HTR-8/SVneo (cell line): ENCODE data around the gene EFCAB6.

Experiments
- DNase-seq: peaks from one replicate; pipeline ENCODE4 v3.0.0; 2011; ENCODE audit warnings: low spot score, mixed read lengths; ENCODE audit not compliant: insufficient read length
- FAIRE-seq: peaks from 2 replicates; lab custom pipeline; 2011; peaks lifted over from hg19 to GRCh38; lab: Jason Lieb, UNC

EFCAB6 gene

DNA sequence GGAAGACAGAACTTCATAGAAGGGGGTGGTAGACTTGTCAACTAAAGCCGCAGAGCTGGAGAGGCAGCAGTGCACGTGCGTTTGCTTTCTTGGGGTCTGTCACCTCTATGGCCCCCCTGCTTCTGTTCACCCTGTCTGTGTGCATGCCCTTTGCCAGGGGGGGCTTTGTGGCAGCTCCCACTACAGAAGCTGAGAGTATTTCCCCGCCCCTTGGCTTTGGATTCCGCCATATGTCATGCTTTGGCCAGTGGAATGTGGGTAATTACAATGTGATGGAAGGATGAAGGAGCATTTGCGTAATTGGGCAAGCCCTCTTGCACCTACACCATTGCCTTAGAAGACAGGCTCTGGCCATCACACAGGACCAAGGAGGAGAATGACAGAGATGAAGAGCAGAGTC is 247.2 kb downstream of the EFCAB6 start:
- no peak for FAIRE-seq
- DNase-seq: no peak

DNA sequence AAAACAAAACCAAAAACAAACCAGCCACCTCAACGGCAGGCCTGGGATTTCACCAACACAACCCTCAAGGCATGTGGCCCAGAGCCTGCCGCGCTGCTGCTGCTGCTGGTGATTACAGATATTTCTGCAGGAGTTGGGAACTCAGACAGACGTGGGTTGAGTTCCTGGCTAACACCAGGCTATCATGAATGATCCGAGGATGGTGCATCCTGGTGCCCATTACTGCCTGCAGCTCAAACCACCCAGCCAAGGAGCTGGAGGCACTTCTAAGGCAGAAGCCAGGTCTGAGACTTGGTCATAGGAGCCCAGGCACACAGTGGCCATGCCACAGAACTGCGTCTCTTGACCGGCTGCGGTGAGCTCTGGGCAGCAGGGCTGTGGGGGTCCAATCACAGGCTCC is 248.5 kb downstream of the EFCAB6 start:
- FAIRE-seq: no peak
- DNase-seq: no peak

DNA sequence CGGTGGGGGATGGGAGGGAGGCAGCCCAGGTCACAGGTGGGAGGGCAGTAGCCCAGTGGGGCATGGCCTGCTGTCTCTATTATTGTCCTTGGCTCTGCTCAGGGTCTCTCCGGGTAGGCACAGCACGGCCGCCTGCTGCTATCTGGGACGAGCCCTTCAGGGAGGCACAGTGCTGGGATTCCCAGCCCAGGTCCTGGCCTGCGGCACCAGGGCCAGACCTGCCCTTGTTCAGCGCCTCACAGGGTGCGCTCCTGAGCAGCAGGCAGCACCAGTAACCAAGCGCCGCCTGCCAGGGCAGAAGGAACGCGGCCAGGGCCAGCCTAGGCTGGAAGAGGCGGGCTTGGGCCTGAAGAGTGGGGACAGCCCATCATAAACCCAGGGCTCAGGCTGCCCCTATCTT is 249.3 kb downstream of the EFCAB6 start:
- DNase-seq: no peak

DNA sequence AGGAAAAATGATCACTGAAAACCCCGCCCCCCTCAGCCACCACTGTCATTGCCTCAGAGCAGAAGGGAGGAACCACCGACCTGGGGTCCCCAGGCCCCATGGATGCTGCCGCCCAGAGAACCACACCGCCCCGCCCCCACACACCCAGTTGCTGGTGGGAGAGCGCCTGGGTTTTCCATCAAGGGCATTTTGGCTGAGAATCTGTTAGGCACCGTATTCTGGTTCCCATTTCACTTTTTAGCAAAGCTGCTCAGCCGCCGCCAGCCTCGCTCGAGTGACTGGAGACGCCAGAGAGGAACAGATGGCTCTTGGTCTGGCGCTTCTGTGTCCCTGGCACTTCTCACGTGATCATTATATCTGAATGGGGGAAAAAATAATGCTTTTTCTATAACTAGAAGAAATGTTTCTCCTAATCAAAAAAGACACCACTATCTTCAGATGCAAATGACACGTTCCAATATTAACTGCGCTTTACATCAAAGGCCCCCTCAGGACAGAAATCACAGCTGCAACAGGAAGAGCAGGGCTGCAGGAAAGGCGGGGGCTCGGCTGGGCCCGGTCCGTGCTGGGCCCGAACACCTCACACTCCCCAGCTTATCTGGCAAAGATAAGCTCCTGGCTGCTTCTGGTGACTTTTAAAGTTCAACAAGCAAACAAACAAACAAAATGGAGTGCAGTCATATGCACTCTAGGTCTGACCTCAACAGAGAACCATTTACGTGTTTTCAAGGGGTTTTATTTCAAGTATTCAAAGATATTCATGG is 250.5 kb downstream of the EFCAB6 start:
- DNase-seq: no peak
- FAIRE-seq: no peak

More for the DNA sequence above, 249.3 kb downstream of the EFCAB6 start:
- FAIRE-seq: no peak

DNA sequence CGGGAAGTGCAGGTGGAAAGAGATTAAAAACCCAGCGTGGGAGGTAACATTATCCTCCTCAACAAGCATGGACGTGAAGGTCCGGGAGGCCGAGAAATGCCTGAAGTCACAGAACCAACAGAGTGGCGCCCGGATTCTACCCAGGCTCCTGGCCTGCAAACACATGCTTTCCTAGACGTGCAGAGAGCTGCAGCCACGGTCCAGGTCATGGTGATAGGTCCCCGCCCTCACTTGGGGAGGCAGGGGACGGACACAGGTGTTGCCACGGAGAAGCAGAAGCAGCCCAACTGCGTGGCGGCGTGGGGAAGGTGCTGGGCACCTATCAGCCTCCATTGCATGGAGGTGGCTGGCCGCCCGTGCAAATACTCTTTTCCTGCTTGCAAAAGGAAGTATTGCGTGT is 251.5 kb downstream of the EFCAB6 start:
- DNase-seq (no peak), FAIRE-seq (no peak)

DNA sequence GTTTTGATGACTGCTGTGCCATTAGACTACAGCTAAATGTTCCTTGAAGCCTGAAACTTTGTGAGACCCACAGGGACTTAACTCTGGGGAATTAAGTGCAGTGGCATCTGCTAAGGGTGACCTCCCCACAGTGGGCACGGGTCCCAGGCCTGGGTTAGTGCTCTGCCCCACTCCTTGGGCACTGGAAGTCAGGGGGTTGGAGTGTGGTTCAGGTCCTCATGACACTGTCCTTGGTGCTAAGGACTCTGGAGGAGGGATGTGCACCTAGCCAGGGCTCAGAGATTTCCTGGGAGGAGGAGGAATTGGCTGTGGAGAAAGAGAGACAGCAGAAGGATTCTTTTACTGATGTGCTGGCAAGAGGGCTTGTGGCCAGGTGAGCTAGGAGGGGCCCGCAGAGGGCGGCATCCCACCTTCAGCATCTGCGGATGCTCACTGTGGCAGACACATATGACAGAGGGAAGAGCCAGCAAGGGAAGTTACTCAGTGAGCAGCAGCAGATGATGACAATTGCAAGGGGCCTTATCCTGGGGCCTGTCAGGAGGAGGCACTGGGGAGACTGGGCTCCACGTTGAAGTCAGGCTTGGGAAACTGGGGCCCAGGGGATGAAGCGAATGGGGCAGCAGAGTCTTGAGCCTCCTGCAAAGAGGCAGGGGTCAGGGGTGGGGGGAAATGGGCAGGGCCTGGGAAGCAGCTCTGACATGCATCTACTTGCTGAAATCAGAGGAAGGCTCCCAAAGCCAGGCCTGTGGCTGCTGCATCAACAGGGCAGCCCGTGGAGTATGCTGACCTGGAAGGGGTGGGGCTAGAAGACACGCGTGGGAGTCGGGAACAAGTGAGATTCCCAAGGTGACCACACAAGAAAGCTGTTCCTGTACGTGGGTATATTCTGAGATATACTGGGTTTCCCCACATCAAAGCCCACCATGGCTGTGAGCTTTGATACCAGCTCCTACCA is 256.3 kb downstream of the EFCAB6 start:
- no peak for FAIRE-seq
- DNase-seq: no peak

DNA sequence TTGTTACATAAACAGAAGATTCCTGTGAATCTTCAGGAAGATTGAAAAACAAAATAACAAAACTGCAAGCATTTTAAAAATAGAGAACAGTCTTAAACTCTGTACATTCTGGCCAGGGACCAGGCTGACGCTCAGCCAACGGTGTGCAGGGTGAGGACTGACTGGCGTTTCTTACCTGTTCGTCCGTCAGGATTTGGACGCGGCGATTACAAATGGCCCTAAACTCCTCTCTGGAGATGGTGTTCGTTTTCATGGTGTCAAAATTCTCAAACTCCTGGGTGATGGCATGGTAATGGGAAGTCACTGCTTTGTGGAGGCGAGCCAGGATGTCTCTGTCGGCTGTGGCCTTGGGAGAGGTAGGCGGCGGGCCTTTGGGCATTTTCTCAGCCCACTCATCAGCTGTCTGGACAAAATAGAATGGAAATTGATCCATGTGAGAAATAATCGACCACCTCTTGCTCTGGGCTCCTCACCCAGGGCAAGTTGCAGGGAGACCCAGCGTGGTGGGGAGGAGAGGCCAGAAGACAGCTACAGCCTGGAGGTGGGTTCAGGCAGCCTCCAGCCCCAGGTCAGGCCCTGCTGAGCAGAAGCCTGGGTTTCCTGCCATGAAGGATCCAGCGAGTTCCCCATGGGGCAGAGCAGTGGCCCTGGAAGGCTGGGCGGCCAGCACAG is 257.3 kb downstream of the EFCAB6 start:
- FAIRE-seq (no peak), DNase-seq (no peak)

DNA sequence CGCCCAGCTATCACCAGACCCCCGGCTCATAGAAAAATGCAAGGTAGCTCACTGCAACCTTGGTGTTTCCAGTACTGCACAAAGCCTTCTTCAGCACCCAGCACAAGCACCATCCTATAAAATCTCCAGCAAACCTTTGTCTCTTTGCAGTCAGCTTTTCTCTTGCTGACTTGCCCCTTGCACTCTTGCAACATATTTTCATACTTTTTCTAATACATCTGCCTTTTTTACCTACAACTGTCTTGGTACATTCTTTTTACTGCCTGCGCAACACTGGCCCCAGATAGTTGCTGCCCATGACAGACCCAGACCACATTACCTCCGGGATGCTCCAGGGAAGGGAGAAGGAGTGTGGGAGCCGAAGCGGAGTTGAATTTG is 257.9 kb downstream of the EFCAB6 start:
- FAIRE-seq (no peak), DNase-seq (no peak)

DNA sequence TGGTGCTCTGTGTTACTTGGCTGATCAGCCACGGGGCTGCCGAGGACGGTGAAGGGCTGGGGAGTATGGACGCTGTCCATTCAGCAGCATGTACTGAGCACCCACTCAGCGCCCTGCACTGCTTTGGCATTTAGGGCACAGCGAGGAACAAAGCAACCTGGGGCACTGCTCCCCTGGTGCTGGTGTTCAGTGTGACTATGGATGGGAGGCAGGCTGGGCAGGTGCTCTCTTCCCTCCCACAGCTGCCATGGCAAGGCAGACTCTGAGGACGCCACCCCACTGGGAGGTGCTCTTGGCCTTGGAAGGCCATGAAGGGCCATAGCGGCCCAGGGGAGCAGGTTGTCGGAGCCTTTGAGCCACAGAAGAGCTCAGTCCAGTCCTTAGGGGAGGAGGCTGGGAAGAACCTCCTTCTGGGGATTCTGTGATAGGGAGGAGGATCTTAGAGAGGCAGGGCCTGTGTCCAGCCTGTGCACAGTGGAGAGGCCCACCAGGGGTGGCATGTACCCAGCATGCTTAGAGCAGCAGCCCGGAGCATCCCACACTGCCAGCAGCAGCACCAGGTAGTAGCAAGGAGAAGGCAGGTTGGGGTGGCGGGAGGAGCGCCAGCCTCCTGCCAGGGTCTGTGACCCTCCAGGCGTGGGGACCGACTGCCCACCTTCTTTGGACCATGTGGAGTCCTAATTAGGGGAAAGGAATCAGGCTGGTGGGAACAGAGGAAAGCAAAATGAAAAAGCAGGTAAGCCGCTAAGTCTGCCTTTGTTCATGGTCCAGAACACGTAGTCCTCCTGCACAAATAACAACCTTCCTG is 258.4 kb downstream of the EFCAB6 start:
- DNase-seq (no peak), FAIRE-seq (no peak)

DNA sequence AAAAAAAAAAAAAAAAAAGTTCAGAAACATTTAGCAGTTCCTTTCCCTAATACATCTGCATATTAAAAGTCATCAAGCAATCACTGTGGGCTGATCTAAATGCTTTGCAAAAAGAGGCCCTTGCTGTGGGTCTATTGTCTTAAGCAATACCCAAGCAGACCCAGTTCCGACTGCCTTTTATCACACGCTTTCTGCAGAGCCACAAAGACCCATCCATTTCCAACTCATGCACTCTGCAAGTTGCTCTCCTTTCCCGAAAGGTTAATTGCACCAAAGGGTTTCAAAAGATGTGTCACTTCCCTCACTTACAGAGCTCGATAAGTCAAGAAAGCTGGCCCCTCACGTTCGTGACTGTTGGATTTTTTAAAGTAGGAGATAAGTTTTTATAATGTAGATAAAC is 261.4 kb downstream of the EFCAB6 start:
- FAIRE-seq (no peak), DNase-seq (no peak)

DNA sequence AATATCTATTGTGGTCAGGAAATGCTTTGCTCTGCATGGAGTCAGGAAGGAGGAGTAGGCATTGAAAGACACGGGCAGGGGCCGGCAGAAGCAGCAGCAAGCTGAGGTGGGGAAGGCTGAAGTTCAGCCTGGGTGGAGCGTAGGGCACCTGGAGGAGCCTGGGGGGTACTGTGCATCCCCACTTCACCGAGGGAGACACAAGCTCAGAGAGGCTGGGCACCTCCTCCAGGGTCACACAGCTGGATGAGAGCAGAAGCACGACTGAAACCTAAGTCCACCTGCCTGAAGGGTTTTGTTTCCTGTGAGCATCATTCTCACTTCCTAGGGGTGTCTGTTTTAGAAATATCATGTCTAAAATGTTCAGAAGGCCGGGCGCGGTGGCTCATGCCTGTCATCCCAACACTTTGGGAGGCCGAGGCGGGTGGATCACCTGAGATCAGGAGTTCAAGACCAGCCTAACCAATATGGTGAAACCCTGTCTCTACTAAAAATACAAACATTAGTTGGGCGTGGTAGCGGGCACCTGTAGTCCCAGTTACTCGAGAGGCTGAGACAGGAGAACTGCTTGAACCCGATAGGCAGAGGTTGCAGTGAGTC is 262.0 kb downstream of the EFCAB6 start:
- FAIRE-seq (no peak), DNase-seq (no peak)

DNA sequence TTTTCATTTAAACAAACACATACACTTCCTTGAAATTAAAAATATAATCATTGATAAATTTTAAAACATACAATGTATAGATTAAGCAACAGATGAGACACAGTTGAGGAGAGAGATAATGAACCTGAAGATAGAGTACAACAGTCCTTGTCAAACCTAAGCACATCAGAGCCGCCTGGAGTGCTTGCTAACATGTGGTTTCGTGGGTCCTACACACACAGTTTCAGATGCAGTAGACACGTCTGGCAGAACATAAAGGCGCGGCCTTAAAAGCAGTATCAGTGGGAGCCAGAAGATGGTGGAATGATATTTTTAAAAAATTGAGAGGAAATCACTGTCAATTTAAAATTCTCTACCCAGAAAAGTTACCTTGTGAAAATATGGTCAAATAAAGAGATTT is 265.9 kb downstream of the EFCAB6 start:
- FAIRE-seq: no peak
- DNase-seq: no peak

DNA sequence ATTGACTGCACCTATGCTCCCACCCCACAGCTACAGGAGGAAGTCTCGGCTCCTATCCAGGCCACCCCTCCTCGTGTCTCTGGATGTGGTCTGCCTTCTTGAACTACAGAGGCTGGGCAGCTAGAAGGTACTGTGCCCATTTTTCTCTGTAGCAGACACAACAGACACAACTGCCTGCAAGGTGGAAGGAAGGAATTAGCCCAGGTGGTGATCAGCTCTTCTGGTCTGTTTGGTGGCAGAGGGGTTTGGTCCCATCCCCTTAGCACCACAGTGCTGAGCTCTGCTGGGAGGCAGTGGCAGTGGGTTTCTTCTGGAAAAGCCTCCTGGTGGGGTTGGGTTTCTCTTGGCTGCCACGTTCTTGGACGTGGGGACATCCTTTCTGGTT is 267.8 kb downstream of the EFCAB6 start:
- FAIRE-seq (no peak), DNase-seq (no peak)

DNA sequence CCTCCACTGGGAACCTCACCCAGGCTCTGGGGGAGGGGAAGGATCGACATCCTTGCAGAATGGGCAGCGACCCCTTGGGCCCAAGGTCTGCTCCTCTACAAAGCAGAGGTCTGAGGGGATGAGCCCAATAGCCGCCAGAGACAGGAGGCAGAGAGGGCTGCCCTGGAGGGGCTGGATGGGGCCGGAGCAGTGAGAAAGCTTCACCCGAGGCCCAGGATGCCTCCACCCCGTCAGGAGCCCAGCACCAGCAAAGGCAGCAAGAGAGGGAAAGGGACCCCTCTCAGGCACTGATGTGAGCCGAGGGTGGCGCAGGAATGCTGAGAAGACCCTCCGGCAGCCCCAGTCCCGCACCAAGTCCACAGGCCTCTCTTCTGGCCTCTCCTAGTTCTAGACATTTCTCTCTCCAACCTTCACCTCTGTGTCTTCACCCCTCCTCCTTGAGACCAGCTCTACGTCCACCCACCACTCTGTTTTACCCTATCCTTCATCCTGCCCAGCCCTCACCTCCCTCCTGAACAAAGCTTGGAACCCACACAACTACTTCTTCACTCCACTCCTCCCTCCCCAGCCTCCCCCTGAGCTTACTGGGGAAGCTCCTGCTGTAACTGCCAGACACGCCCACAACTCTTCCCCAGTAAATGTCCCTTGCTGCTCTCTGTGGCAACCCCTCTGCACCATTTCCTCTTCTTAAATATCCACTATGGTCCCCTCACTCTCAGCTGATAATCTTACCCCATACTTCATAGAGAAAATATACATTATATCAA is 268.4 kb downstream of the EFCAB6 start:
- FAIRE-seq (no peak), DNase-seq (no peak)

DNA sequence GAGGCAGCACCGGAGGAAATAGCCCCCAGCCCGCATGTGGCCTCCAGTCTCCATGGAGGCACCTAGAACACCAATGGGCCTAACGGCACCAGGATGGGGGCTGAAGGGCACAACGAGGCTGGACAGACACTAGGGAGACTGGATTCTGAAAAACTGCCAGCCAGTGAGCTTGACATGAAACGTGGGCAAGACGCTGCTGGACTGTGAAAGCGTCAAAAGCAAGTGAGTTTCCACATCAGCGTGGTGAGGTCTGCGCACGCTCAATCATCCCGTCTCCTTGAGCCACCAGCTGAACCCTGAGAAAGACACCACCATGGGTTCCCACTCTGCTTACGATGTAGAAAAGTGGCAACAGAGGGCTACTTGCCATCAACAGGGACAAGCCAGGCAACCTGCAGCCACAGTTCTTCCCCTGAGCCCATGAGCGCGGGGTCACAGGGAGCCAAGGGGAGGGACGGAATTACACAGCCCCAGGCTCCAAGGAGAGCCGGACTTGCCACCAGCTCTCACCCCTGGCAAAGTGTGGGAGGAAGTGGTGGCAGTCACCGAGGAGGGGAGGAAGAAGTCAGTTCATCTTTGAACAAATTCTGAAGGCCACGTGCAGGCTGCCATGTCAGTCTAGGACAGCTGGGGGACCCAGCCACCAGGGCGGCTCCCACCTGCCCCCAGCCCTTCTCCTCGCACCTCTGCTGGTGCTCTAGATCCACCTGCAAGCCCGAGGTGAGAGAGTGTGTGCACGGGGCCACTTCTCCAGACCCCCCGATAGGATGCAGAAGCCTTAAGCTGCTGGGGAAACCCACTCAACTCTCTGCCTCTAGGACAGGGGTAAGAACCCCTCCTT is 269.2 kb downstream of the EFCAB6 start:
- no peak for FAIRE-seq

DNA sequence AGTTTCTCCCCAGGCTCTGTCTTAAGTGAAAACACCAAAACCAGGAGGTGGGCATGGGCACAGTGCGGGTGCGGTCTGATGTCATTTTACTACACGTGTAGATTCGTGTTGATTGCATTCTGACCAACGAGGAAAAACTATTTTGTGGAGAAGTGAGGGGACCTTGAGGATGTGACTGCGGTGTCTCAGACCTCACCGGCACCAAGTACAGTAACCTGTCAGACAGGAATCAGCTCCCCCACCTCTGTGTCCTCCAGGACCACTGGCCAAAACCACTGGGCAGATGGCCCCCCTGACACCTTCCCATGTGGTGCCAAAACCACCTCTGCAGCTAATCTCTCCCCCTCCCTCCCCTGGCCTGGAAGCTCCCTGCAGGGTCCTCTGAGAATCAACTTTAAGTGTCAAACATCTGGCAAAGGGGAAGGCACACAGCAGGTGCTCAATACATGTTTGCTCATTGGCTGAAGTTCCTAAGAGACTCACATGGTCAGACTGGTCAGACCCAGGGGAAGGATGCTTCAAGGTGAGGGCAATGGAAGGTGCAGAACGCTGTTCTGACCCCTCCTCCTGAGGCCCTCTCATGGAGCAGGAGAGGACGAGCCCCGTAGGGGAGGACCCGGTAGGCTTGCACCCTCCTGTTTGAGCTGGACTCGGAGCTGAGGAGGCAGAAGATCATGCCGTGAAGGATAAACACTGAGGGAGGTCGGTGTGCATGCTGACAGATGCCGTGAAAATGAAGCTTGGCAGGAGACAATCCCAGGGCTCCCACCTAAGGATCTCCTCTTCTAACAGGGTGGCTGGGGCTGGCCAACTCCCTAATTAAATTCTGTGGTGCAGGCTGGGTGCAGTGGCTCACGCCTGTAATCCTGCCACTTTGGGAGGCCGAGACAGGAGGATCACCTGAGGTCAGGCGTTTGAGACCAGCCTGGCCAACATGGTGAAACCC is 270.4 kb downstream of the EFCAB6 start:
- DNase-seq (no peak), FAIRE-seq (no peak)

More for the DNA sequence above, 269.2 kb downstream of the EFCAB6 start:
- no peak for DNase-seq

DNA sequence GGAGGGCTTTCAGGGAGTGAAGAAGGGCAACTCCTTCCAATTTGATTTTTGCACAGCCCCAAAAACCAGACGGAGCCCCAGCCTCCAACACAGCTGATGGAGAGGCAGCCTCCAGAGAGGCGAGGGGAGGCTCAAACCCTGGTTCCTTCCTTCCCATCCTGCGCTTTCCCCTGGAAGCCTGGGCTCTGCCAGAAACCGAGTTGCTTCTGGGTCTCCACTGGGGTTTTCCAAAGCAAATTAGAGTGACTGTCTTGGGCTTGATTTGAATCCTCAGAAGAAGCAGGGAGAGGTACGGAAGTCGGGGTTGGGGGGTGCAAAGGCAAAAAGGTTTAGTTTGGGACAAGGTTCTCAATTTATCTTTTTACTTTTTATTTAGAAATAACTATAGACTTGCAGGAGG is 271.1 kb downstream of the EFCAB6 start:
- DNase-seq (no peak), FAIRE-seq (no peak)
